ENCODE results near the gene TBC1D22A.

The TBC1D22A gene

GRCh38 chr22:46798366-46799350 lies 36.2 kb downstream of the TBC1D22A start:
- peaks cover 27% of the 10 kb centered on the region for H3K36me3 Mint-ChIP-seq (ENCODE audit: low read depth)
- H3K27me3 Mint-ChIP-seq (ENCODE audit: low read depth) = no peaks in the 10 kb centered on the region
- H3K27ac Mint-ChIP-seq = peak overlapping the region; percentile 73
- H3K4me3 Mint-ChIP-seq = no peak overlapping the region
- peaks cover 8% of the 10 kb centered on the region for H3K4me1 Mint-ChIP-seq (ENCODE audit: low read depth)
- H3K9me3 Mint-ChIP-seq = no peaks in the 10 kb centered on the region

GRCh38 chr22:46799626-46800025 lies 37.2 kb downstream of the TBC1D22A start:
- H3K36me3 Mint-ChIP-seq (ENCODE audit: low read depth) = peaks cover 22% of the 10 kb centered on the region

GRCh38 chr22:46800102-46800857 lies 37.8 kb downstream of the TBC1D22A start:
- H3K27ac Mint-ChIP-seq = no peak overlapping the region
- H3K9me3 Mint-ChIP-seq = no peaks in the 10 kb centered on the region
- no peaks in the 10 kb centered on the region for H3K27me3 Mint-ChIP-seq (ENCODE audit: low read depth)
- peaks cover 10% of the 10 kb centered on the region for H3K4me1 Mint-ChIP-seq (ENCODE audit: low read depth)
- H3K4me3 Mint-ChIP-seq = no peak overlapping the region
- peaks cover 22% of the 10 kb centered on the region for H3K36me3 Mint-ChIP-seq (ENCODE audit: low read depth)

More at GRCh38 chr22:46799626-46800025, 37.2 kb downstream of the TBC1D22A start:
- H3K4me1 Mint-ChIP-seq (ENCODE audit: low read depth) = peaks cover 10% of the 10 kb centered on the region
- no peak overlapping the region for H3K27ac Mint-ChIP-seq
- H3K27me3 Mint-ChIP-seq (ENCODE audit: low read depth) = no peaks in the 10 kb centered on the region
- H3K9me3 Mint-ChIP-seq = no peaks in the 10 kb centered on the region
- H3K4me3 Mint-ChIP-seq = no peak overlapping the region

GRCh38 chr22:46801331-46801811 lies 38.9 kb downstream of the TBC1D22A start:
- H3K4me3 Mint-ChIP-seq = no peak overlapping the region
- peaks cover 14% of the 10 kb centered on the region for H3K4me1 Mint-ChIP-seq (ENCODE audit: low read depth)
- no peaks in the 10 kb centered on the region for H3K9me3 Mint-ChIP-seq
- no peaks in the 10 kb centered on the region for H3K27me3 Mint-ChIP-seq (ENCODE audit: low read depth)
- peaks cover 25% of the 10 kb centered on the region for H3K36me3 Mint-ChIP-seq (ENCODE audit: low read depth)
- H3K27ac Mint-ChIP-seq = no peak overlapping the region

- Mint-ChIP-seq H3K27ac (peak overlapping the region; percentile 50), H3K27me3 (ENCODE audit: low read depth) (no peaks in the 10 kb centered on the region), H3K4me3 (no peak overlapping the region), H3K36me3 (ENCODE audit: low read depth) (peaks cover 30% of the 10 kb centered on the region), H3K4me1 (ENCODE audit: low read depth) (peaks cover 20% of the 10 kb centered on the region), H3K9me3 (no peaks in the 10 kb centered on the region)
These were observed 39.6 kb downstream of the TBC1D22A start for GRCh38 chr22:46801826-46802607.

GRCh38 chr22:46802608-46803027 lies 40.2 kb downstream of the TBC1D22A start:
- H3K27ac Mint-ChIP-seq = peak overlapping the region; percentile 50
- no peaks in the 10 kb centered on the region for H3K9me3 Mint-ChIP-seq
- H3K4me1 Mint-ChIP-seq (ENCODE audit: low read depth) = peaks cover 24% of the 10 kb centered on the region
- no peaks in the 10 kb centered on the region for H3K27me3 Mint-ChIP-seq (ENCODE audit: low read depth)
- H3K36me3 Mint-ChIP-seq (ENCODE audit: low read depth) = peaks cover 32% of the 10 kb centered on the region
- H3K4me3 Mint-ChIP-seq = no peak overlapping the region

- Mint-ChIP-seq H3K4me3 (no peak overlapping the region), H3K27ac (peak overlapping the region; percentile 71), H3K36me3 (ENCODE audit: low read depth) (peaks cover 30% of the 10 kb centered on the region), H3K4me1 (ENCODE audit: low read depth) (peaks cover 24% of the 10 kb centered on the region), H3K27me3 (ENCODE audit: low read depth) (no peaks in the 10 kb centered on the region), H3K9me3 (no peaks in the 10 kb centered on the region)
These were observed 40.8 kb downstream of the TBC1D22A start for GRCh38 chr22:46803031-46803880.

- no peak overlapping the region for H3K27ac Mint-ChIP-seq
- H3K36me3 Mint-ChIP-seq (ENCODE audit: low read depth) = peaks cover 29% of the 10 kb centered on the region
These were observed 41.5 kb downstream of the TBC1D22A start for GRCh38 chr22:46803936-46804335.

GRCh38 chr22:46806794-46807193 lies 44.3 kb downstream of the TBC1D22A start:
- Mint-ChIP-seq H3K4me3 (no peak overlapping the region), H3K27ac (peak overlapping the region; percentile 8), H3K9me3 (no peaks in the 10 kb centered on the region), H3K27me3 (ENCODE audit: low read depth) (no peaks in the 10 kb centered on the region), H3K4me1 (ENCODE audit: low read depth) (peaks cover 21% of the 10 kb centered on the region), H3K36me3 (ENCODE audit: low read depth) (peaks cover 22% of the 10 kb centered on the region)

More at GRCh38 chr22:46803936-46804335, 41.5 kb downstream of the TBC1D22A start:
- Mint-ChIP-seq H3K4me3 (no peak overlapping the region), H3K27me3 (ENCODE audit: low read depth) (no peaks in the 10 kb centered on the region), H3K4me1 (ENCODE audit: low read depth) (peaks cover 21% of the 10 kb centered on the region), H3K9me3 (no peaks in the 10 kb centered on the region)

- H3K4me1 Mint-ChIP-seq (ENCODE audit: low read depth) = peaks cover 22% of the 10 kb centered on the region
- no peak overlapping the region for H3K4me3 Mint-ChIP-seq
- no peaks in the 10 kb centered on the region for H3K27me3 Mint-ChIP-seq (ENCODE audit: low read depth)
- H3K9me3 Mint-ChIP-seq = no peaks in the 10 kb centered on the region
- H3K36me3 Mint-ChIP-seq (ENCODE audit: low read depth) = peaks cover 17% of the 10 kb centered on the region
- H3K27ac Mint-ChIP-seq = no peak overlapping the region
These were observed 45.0 kb downstream of the TBC1D22A start for GRCh38 chr22:46807458-46807857.

GRCh38 chr22:46809153-46809885 lies 46.9 kb downstream of the TBC1D22A start:
- Mint-ChIP-seq H3K9me3 (no peaks in the 10 kb centered on the region), H3K4me1 (ENCODE audit: low read depth) (peaks cover 17% of the 10 kb centered on the region), H3K27me3 (ENCODE audit: low read depth) (no peaks in the 10 kb centered on the region), H3K4me3 (no peak overlapping the region), H3K27ac (no peak overlapping the region), H3K36me3 (ENCODE audit: low read depth) (peaks cover 16% of the 10 kb centered on the region)

- peaks cover 23% of the 10 kb centered on the region for H3K36me3 Mint-ChIP-seq (ENCODE audit: low read depth)
- no peak overlapping the region for H3K27ac Mint-ChIP-seq
- no peaks in the 10 kb centered on the region for H3K9me3 Mint-ChIP-seq
- no peak overlapping the region for H3K4me3 Mint-ChIP-seq
- H3K27me3 Mint-ChIP-seq (ENCODE audit: low read depth) = no peaks in the 10 kb centered on the region
- peaks cover 23% of the 10 kb centered on the region for H3K4me1 Mint-ChIP-seq (ENCODE audit: low read depth)
These were observed 48.7 kb downstream of the TBC1D22A start for GRCh38 chr22:46810856-46811786.

All from T-helper 1 cell treated with Interleukin-12 subunit alpha and Interleukin-12 subunit beta and Interleukin-4 antibody, amounts not matched to agents 30 μg/mL and 1 μg/mL, for 36 hours (primary cell).